CD4-positive, alpha-beta T cell treated with Interleukin-21 for 1 hour (primary cell): ENCODE measurements around the gene SPSB1.

Experiments
- DNase-seq: peaks from one replicate; pipeline ENCODE4 v3.0.0-alpha.2; 2020

The SPSB1 gene

DNA sequence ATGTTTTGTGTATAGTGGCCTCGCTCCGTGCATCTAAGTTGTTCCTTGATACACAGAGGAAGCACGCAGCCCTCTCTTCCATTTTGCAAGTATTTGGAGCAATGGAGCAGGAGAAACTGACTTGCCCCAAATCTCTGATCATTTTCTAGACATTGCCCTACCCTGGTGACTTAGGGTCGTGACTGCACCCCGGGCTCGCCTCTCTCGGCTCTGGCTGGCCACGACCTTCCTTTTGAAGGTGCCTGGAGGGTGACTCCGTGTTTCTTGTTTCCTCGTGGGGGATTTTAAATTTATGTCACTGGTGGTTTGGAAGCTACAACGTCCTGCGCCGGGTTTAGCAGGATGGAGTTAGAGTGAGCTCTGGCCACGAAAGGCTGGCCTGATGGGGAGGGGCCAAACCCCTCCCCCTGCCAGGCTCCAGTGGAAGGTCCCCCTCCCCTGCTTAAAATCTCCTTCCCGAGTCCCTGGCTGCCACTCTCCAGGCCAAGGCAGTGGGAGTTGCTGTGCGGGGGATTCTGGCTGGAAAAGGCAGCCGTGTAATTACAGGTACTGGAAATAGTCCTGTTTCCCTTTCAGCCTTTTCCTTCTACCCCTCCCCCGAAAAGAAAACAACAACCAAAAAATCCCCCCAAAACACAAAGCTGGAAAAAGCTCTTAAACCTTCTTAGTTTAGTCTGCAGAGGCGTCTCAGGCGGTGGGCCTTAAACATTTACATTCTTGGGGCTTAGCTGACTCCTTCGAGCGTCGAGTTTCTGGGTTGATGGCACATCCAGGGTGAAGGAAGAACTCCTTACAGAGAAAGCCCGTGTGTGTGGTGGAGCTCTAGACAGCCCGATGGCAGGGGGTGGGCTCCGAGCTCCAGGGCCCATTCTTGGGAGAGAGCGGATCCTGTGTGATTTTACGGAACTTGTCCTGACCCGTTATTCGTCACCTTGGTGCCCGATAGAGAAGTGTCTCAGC is 28.1 kb downstream of the SPSB1 start:
- DNase-seq: no peak

DNA sequence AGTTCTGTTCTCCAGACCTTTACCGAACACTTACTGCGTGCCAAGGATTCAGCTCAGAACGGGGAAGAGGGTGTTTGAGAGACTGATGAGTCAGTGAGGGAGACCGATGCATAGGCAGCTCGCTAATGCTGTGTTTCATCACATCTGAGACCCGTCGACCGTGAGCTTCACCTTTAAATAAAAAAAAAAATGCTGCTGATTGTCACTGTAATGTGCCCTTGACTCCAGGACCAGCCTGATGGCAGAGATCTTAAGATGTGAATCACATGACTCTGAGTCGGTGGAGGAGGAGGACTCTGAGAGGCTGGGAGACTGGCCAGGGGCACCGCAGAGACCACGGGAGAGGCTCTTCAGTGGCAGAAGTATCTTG is 28.8 kb downstream of the SPSB1 start:
- DNase-seq: no peak

DNA sequence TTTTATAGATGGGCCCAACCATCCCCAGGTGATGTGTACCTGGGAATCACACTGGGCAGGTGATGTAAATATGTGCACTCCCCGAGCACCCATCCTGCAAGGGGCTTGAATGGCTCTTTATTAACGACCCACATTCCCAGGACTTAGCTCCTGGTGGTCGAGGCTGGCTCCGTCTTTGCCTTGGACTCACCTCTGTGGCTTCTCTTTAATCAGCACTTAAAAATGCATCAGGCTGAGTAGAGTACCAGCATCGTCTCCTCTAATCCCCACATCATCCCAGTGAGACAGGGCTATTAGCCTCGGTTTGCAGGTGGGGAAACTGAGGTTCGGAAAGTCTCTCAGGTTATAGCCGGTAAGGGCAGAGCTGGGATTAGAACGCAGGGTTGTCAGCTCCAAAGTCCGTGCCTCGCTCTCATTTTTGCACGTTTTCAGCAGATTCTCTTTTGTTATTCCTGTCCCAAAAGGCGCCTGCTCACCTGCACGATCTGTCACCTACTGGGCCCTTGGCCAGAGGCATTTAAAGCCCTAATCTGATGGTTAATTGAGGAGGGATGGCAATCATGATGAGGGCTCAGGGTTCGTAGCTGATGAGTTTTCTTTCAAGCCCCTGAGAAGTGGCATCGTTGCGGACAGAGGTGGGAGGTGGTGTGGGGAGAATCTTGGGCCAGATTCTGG is 29.4 kb downstream of the SPSB1 start:
- DNase-seq: no peak

DNA sequence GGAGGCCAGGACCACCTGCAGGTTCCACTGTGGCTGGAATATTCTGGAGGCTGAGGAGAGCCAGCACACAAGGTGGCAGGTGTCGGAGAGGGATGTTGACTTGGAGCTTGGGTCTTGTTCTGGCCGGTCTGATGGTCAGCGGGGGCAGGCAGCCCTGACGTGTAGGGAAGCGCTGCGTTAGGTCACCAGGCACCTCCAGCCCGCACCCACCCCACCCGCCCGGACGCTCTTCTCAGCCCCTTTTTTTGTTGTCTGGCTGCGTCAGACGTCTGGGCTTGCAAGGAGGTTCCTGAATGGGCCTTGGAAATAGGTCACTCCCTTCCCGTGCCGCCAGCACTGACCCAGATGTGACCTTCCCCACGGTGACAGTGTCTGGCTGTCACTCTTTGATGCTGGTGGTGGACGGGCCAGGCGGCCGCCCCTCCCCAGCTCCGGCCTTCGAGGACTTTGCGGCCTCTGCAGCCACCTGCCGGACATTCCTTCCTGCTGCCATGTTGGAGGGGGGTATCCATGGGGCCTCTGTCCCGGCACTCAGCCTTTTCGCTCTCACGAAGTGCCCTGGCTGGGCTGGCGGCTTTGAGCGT is 30.1 kb downstream of the SPSB1 start:
- DNase-seq: no peak

DNA sequence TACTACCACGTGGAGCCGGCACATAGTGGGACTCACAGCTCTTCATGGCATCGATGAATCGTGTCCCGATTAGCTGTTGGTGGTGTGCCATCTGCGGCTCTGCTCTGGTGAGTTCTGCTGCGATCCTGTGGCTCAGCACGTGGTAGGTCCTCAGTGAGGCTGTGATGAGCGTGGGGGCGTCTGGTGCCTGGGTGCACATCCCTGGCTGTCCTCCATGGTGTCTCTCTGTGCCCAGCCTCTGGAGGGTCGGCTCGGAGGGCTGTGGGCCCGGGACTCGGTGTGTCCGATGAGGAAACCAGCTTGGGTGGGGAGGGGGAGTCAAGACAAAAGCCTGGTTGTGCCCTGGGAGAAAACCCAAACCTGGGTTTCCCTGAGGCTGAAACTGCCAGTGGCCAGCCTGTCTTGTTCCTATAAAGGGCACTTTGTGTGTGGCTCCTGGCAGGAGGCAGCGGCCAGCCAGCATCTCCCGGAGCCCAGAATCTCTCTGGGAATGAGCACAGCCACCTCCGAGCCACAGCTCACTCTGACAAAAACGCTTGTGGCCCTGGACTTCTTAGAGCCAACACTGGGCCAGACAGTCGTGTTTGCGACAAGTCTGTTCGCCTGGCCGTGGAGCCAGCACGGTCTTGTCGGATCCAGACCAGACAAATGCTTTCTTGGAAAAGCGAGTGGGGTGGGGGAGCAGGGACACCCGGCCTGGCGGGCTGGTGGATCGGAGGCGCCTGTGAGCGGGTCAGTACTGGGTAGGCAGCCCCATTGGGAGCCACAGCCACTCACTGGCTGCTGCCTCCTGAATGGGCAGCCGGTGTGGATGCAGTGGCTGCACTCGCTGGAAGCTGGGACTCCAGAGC is 31.8 kb downstream of the SPSB1 start:
- no peak for DNase-seq

DNA sequence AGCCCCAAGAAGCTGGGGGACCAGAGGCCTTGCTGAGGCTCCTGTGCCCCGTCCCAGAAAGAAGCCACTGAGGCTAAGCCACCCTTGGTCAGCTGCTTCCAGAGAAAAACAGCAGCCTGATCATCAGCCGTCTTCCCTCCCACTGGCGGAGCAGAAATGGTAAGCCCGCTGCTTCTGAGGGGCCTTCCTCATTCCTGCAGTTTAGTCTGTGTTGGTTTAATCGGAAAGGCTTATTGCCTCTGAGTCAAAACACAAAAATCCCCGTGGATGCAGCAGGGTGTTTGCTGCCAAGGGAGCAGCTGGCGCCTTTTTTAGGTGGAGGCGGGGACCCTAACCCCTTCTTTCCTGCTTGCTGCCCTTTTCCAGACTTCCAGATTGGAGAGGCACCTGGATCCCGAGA is 33.9 kb downstream of the SPSB1 start:
- DNase-seq: no peak

DNA sequence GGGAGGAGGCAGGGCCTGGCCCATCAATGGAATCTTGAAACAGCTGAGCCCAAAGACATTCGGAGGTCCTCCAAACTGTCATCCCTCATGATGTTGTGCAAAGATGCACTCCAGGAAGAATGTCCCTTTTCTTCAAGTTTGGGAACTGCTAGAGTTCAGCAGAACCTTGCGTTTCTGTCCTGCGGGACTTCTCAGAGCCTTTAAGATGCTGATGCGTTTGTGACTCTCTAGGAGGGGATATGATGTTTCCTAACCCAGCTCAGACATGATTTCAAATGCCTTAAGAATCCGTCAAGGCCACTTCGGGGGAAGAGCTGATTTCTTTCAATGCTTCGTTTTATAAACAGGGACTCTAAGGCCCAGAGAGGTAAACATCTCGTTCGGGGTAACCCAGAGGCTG is 35.5 kb downstream of the SPSB1 start:
- no peak for DNase-seq

DNA sequence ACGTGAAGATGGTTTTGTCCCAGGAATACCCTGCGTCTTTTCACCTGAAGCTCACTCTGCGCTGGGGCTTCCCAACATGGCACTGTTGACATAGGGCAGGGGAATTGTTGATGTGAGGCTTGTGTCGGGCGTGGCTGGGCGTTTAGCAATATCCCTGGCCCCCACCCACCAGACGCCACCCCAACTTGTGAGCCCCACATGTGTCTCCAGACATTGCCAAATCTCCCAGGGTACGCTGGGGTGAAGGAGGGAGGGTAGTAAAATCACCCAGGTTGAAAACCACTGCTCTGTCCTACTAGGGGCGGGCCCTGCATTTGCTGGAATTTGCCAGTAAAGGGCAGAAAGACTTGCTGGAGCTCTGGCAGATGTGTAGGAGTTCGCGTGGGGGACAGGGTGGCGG is 36.0 kb downstream of the SPSB1 start:
- no peak for DNase-seq

DNA sequence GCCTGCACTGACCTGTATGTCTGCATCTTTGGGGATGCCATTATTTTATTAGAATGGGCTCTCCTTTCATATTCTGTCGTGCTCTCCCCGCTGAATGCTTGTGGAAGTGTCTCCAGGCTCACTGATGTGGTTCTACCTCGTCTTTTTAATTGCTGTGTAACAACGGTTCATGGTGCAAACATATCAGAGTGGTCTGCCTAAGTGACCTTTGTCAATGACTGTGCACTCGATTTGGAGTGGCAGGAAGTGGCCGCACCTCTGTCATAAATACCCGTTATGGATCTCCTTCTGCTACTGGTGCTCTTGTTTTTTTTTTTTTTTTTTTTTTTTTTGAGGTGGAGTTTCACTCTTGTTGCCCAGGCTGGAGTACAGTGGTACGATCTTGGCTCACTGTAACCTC is 38.3 kb downstream of the SPSB1 start:
- no peak for DNase-seq

DNA sequence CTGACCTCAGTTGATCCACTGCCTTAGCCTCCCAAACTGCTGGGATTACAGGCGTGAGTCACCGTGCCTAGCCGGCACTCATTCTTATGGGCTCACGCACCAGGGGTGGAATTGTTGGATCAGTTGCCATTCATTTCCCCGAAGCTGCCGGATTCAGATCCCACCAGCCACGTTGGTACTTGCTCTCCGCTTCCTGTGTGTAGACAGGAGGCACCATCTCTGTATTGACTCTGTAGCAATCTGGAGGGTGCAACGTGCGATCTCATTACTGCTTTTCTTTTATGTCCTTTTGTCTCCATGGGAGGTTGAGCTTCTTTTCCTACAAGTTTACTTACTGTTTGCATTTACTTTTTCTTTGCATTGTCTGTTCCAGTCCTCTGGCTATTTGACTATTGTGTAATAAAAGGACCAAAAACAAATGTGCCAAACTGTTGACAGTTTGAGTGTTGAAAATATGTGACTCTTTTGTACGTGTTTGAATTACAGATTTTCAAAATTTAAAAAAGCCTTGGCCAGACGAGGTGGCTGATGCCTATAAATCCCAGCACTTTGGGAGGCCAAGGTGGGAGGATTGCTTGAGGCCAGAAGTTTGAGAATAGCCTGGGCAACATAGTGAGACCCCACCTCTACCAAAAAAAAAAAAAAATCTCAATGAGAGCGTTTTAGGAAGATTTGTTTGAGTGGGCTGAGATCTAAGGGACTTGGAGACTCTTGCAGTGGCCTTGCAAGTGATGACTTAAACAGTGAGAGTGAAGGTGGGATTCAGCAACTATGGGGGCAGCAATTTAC is 39.1 kb downstream of the SPSB1 start:
- DNase-seq: no peak

DNA sequence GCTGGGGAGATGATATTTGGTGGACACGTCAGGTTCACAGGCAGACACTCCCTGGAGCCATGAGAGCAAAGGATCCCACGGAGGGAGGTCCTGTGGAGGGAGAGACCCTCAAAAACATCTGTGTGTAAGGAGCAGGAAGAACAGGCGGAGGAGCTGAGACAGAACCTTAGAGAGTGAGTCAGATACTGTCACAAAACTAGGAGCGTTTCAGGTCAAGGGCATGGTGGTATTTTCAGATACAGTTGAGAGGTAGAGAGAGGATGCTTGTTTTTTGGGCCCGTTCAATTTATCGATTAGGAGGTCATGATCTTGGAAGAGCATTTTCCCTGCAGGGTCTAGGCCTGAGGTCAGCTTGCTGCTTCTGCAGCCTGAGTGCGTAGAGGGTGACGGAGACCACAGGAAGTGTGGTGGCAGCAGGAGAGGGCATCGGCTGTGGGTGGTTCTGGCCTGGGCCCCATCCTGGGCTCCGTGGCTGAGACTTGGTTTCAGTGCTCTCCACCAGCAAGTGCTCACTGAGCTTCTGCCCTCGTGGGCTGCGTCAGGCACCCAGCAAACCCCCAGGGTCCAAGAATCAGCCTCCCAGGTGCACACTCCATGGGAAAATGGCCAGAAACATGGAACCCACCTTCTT is 39.9 kb downstream of the SPSB1 start:
- no peak for DNase-seq

DNA sequence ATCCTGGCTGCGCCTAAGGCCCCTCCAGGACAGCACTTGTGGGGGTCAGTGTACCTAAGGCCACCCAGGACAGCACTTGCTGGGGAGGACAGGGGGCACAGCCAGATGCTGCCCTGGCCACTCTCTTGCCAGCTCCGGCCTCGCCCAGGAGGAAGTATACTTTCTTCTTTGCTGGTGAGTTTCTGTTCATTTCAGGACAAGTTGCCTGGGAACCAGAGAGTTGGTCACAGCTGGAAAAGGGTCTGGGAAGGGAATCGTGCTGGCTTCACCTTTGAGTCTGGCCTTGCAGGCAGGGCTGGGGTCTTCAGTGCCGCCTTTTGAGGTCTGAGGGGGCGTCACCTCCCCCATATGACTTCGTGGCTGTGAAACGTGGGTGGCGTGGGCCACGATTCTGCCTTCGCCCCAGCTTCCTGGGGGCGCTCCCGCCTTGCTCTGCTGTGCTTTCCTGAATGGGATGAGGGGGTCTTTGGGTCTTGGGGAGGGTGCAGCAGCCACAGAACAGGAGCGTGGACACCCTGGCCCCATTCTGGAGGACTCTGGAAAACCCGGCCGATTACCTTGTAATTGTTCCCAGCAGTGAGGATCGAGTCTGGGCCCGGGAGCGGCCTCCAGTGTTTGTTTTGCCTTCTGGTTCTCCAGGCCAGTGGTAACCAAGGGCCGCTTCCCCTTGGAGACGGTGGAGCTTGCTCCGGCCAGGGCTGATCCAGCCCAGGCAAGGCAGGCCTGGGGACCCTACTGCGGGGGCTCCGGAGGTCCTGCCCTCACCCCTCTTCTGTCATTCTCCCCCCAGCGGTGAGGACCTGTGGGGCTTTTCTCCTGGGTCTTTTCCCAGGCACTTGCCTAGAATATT is 45.9 kb downstream of the SPSB1 start:
- no peak for DNase-seq

DNA sequence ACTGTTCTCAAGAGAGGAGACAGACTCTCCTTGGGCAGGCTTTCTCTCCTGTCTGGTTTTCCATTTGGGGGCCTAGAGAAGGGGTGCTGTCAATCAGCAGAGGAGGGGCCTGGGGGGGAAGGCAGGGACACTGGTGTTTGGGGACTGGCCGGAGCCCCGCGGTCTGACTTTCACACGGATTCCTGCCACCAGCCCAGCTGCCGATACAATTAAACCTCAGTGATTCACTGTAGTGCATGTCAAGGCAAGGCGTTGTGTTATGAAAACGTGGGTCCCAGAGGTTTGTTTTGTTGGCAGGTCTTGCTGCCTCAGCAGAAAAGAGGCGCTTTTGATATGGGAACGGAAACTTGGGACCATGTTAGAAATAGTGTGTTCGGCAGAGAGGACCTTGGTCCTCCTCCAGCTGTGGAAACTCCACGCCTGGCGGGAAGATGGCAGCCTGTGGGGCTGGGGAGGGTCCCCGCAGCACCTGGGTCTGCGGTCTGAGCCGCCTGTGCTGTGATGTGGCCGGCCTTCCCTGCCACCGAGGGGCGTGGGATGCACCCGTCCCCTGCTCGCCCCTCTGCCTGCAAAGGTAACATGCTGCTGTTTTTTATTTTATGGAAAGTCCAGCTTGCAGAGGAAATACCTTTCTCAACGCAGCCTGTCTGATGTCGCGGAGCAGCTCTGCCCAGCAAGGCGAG is 47.6 kb downstream of the SPSB1 start:
- DNase-seq: no peak

DNA sequence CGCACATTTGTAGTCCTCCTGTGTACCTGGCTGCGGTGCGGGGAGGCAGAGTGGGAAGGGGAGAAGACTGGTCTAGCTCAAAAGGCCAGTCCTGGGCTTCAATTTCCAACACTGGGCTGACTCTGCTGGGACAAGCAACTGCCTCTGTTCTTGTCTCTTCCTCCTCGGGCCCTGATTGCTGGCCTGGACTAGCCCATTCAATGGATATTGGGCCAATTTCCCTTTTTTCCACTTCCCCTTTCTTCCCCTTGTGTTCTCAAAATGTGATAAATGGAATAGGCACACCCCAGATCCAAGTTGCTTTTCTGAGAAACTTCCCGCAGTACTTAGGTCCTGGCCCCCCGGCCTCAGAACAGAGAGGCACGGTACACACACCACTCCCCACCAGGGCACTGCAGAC is 48.2 kb downstream of the SPSB1 start:
- no peak for DNase-seq

DNA sequence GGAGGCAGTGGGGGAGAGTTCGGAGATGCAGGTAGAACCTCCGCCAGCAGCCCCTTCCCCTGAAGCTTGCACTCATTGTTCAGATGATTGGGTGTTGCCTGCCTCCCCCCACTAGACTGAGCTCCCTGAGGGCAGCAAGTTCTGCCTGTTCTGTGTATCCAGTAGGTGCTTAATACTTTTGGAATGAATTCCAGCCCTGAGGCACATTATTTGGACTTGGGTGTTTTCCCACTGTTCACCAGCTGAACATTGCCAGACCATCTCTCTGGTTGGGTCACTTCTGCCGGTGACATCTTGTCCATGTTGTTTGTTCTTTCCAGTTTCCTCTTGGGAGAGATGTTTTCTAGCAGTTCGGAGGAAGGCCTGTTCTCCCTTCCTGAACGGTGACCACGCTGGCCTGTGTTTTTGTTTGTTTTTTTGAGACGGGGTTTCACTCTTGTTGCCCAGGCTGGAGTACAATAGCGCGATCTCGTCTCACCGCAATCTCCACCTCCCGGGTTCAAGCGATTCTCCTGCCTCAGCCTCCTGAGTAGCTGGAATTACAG is 48.7 kb downstream of the SPSB1 start:
- no peak for DNase-seq

DNA sequence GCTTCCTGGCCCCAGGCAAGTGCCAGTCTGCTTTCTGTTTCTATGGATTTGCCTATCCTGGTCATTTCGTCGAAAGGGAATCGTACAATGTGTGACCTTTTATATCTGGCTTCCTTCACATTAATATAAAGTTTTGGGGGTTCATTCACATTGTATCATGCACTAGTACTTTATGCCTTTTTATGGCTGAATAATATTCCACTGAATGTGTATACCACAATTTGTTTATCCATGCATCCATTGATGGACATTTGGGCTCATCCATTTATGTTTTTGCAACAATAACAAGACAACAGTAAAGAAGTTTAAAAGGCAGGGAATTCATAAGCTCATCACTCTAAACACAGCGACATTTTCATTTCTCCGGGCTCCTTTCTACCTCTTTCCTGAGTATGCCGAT is 50.6 kb downstream of the SPSB1 start:
- DNase-seq: no peak

DNA sequence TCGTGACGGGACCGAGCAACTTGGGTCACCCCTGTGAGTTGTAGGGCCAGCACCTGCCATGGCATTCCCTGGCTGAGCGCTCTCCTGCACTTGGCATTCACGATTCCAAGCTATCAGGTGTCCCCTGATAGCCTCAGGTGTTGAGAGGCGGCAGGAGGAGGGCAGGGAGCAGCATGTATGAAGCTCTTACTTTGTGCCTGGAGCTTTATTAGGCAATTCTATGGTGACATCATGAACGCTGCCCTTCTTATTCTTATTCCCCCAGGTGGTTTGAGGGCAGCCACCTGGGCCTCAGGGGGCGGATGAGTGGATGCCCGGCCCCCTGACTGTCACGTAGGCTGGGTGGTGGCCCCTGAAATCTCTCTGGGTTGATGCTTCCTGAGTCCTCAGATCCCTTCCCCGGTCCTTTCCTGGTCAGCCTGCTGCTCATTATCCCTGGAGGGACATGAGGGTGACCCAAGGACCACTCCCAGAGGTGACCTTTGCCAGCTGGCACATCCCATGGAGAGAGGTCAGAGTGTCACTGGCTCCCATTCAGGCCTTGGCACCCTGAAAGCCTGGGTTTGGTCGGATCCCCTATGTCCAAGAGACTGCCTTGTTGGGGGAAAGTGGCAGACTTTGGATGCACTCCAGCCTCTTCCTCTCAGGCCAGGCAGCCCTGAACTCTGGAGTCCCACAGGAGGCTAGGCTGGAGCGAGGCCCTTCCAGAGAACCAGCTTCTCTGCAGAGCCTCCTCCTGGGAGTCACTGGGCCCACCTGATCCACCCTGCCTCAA is 51.9 kb downstream of the SPSB1 start:
- DNase-seq: no peak

DNA sequence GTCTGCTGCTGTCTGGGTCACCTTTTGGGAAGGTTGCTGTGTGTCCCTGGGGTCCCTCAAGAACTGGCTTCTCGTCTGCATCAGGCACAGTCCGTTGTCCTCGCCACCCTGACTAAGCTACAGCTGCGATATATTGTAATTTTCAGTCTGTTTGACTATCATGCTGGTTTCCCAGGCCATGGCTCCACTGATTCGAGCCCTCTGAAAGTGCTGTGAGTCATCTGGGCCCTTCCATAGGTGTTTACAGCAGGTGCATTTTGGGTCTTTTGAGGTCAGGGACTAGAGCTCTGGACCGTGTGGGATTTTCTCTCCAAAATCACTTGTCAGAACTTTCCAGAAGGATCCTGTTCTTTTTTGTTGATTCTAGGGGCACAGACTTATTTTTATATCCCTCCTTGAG is 52.8 kb downstream of the SPSB1 start:
- DNase-seq: no peak

DNA sequence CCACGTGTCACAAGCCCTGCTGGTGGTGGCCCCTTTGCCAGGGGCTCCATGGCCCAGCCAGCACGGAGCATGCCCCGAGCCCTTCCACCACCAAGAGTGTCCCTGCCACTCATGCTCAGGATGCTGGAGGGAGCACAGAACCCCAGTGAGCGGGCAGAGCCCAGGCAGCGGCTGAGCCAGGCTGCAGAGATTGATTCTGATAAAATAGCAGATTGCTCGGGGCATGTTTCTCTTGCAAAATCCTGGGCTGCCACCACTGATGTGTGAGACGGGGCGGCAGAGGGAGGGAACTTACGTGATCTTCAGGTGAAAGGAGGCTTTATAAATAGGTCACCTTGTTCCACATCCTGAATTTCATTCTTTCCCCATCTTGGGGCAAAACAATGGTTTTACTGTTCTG is 53.2 kb downstream of the SPSB1 start:
- no peak for DNase-seq
